ENCODE measurements around the gene ENDOV. TPM values are rescaled to one million over a fixed set of nuclear protein-coding genes. Genes with fewer than 3 reads are reported as not detected.

The ENDOV gene
- total RNA-seq, 1 donor from 2014 or later: 9.7 TPM

GRCh38 chr17:80394629-80395216 lies 20.2 kb upstream of the ENDOV start:
- Histone ChIP-seq H2AFZ (replicated peaks) (no peak overlapping the region), H3K4me2 (no peak overlapping the region), H3K9ac (no peak overlapping the region), H3K36me3 (no peaks in the 10 kb centered on the region), H3K27ac (no peak overlapping the region), H3F3A (ENCODE audit: low read depth) (peaks cover 9% of the 10 kb centered on the region), H3K4me1 (peaks cover 21% of the 10 kb centered on the region), H3K4me3 (no peak overlapping the region), H3K79me2 (ENCODE audit: low read depth) (no peaks in the 10 kb centered on the region), H3K27me3 (no peaks in the 10 kb centered on the region), H3K9me3 (ENCODE audit: low read depth) (no peaks in the 10 kb centered on the region), H4K20me1 (ENCODE audit: low read depth) (no peaks in the 10 kb centered on the region)
- Mint-ChIP-seq H3K4me1 (peaks cover 28% of the 10 kb centered on the region), H3K36me3 (peaks cover 8% of the 10 kb centered on the region), H3K27ac (peak overlapping the region; percentile 28), H3K4me3 (no peak overlapping the region), H3K27me3 (ENCODE audit: insufficient read depth, low read depth) (peaks cover 2% of the 10 kb centered on the region), H3K9me3 (no peaks in the 10 kb centered on the region)
- TF ChIP-seq EZH2phosphoT487 (IDR thresholded peaks at IDR 0.05) (no peak), EZH2 (IDR thresholded peaks at IDR 0.05) (no peak), CTCF (IDR thresholded peaks at IDR 0.05) (no peak)
- peak; percentile 25 for DNase-seq (ENCODE audit: low spot score)

- Histone ChIP-seq H3F3A (ENCODE audit: low read depth) (peaks cover 9% of the 10 kb centered on the region), H2AFZ (replicated peaks) (no peak overlapping the region), H3K36me3 (no peaks in the 10 kb centered on the region), H3K4me1 (peaks cover 21% of the 10 kb centered on the region), H3K79me2 (ENCODE audit: low read depth) (no peaks in the 10 kb centered on the region), H3K4me2 (no peak overlapping the region), H3K27me3 (no peaks in the 10 kb centered on the region), H3K27ac (no peak overlapping the region), H4K20me1 (ENCODE audit: low read depth) (no peaks in the 10 kb centered on the region), H3K9me3 (ENCODE audit: low read depth) (no peaks in the 10 kb centered on the region), H3K4me3 (no peak overlapping the region), H3K9ac (no peak overlapping the region)
- TF ChIP-seq EZH2phosphoT487 (IDR thresholded peaks at IDR 0.05): no peak
- no peak for TF ChIP-seq EZH2 (IDR thresholded peaks at IDR 0.05)
- TF ChIP-seq CTCF (IDR thresholded peaks at IDR 0.05): no peak
- Mint-ChIP-seq H3K36me3 (peaks cover 5% of the 10 kb centered on the region), H3K27ac (no peak overlapping the region), H3K4me1 (peaks cover 28% of the 10 kb centered on the region), H3K9me3 (no peaks in the 10 kb centered on the region), H3K27me3 (ENCODE audit: insufficient read depth, low read depth) (peaks cover 2% of the 10 kb centered on the region), H3K4me3 (peak overlapping the region; percentile 44)
- DNase-seq (ENCODE audit: low spot score): no peak
Observed at GRCh38 chr17:80395402-80396151, 19.4 kb upstream of the ENDOV start.

- Histone ChIP-seq H3K9me3 (ENCODE audit: low read depth) (no peaks in the 10 kb centered on the region), H2AFZ (replicated peaks) (no peak overlapping the region), H3K27ac (no peak overlapping the region), H3K79me2 (ENCODE audit: low read depth) (no peaks in the 10 kb centered on the region), H4K20me1 (ENCODE audit: low read depth) (no peaks in the 10 kb centered on the region), H3K4me1 (peaks cover 21% of the 10 kb centered on the region), H3K9ac (no peak overlapping the region), H3K4me3 (no peak overlapping the region), H3F3A (ENCODE audit: low read depth) (peaks cover 9% of the 10 kb centered on the region), H3K27me3 (no peaks in the 10 kb centered on the region), H3K4me2 (no peak overlapping the region), H3K36me3 (no peaks in the 10 kb centered on the region)
- Mint-ChIP-seq H3K27ac (no peak overlapping the region), H3K9me3 (no peaks in the 10 kb centered on the region), H3K4me3 (peak overlapping the region; percentile 44), H3K4me1 (peaks cover 28% of the 10 kb centered on the region), H3K36me3 (peaks cover 3% of the 10 kb centered on the region), H3K27me3 (ENCODE audit: insufficient read depth, low read depth) (peaks cover 2% of the 10 kb centered on the region)
- TF ChIP-seq CTCF (IDR thresholded peaks at IDR 0.05): no peak
- TF ChIP-seq EZH2 (IDR thresholded peaks at IDR 0.05): no peak
- no peak for TF ChIP-seq EZH2phosphoT487 (IDR thresholded peaks at IDR 0.05)
- no peak for DNase-seq (ENCODE audit: low spot score)
Observed at GRCh38 chr17:80396157-80397033, 18.6 kb upstream of the ENDOV start.
